Immature natural killer cell (primary cell): ENCODE data around the gene SMCR8. TPM values are rescaled to one million over a fixed set of nuclear protein-coding genes. Genes with fewer than 3 reads are reported as not detected.
"Not testable (repeated sequence)": the region's sequence is repeated elsewhere in the genome, so short reads cannot be mapped to it uniquely, and the experiment has no call there.

ENCODE experiments used
- DNase-seq, 3 donors: peaks; one replicate each; pipeline ENCODE4 v3.0.0; 2022; ENCODE audit warnings: mixed read lengths in 1 of 3
- H3K27ac Mint-ChIP-seq, 6 donors: one replicate each; pipeline ENCODE4 v1.8.0; 2020; ENCODE audit warnings: mixed read lengths in 6 of 6, mild to moderate bottlenecking in 5 of 6, inconsistent platforms in 4 of 6, moderate library complexity in 3 of 6
- H3K27me3 Mint-ChIP-seq, 3 donors: one replicate each; pipeline ENCODE4 v1.8.0; 2020 to 2021; ENCODE audit warnings: low read depth in 3 of 3, mild to moderate bottlenecking in 3 of 3, mixed read lengths in 3 of 3, moderate library complexity in 3 of 3, inconsistent platforms in 1 of 3
- H3K36me3 Mint-ChIP-seq, 3 donors: one replicate each; pipeline ENCODE4 v1.8.0; 2020; ENCODE audit warnings: mixed read lengths in 3 of 3, inconsistent platforms in 2 of 3, mild to moderate bottlenecking in 2 of 3
- H3K4me1 Mint-ChIP-seq, 2 donors: one replicate each; pipeline ENCODE4 v1.8.0; 2020; ENCODE audit warnings: inconsistent platforms in 2 of 2, mild to moderate bottlenecking in 2 of 2, mixed read lengths in 2 of 2, moderate library complexity in 1 of 2
- H3K4me3 Mint-ChIP-seq, 5 donors: one replicate each; pipeline ENCODE4 v1.8.0; 2020; ENCODE audit warnings: mild to moderate bottlenecking in 5 of 5, mixed read lengths in 5 of 5, inconsistent platforms in 3 of 5, moderate library complexity in 3 of 5
- H3K9me3 Mint-ChIP-seq, 6 donors: one replicate each; pipeline ENCODE4 v1.8.0; 2020; ENCODE audit warnings: mild to moderate bottlenecking in 6 of 6, mixed read lengths in 6 of 6, inconsistent platforms in 4 of 6, moderate library complexity in 3 of 6
- polyA plus RNA-seq, 3 donors: library from polyadenylated mRNA; unstranded; fragments of 300-500 nt; fragmentation: Illumina TruSeq; gene quantifications; one replicate each; pipeline ENCODE4 v1.2.3, GENCODE V29; 2021

The SMCR8 gene
- polyA plus RNA-seq, result 1 to 10 TPM in 2 of 3 donors, under 1 TPM in 1; 0.02 to 3.6 (median 1.5) TPM

GRCh38 chr17:18314731-18315561 is at the start of gene SMCR8, which contains the start of gene TOP3A:
Gene SMCR8, plus strand, starts transcription at chr17:18315293. Its CDS starts 497 bp downstream, at chr17:18315790.
Gene TOP3A, minus strand, starts transcription at chr17:18314994. Its CDS starts 216 bp downstream, at chr17:18314778.
- H3K4me3 Mint-ChIP-seq, result peak within 1 kb of the TSS; percentile 86 to 99 (median 91)
- peaks cover 0 to 18% (median 6%) of the 10 kb centered on the region in 3 donors for H3K36me3 Mint-ChIP-seq
- peaks cover 0 to 9% (median 6%) of the 10 kb centered on the region in 3 donors for H3K27me3 Mint-ChIP-seq
- peak within 1 kb of the TSS; percentile 91 to 100 (median 96) for H3K27ac Mint-ChIP-seq
- H3K4me1 Mint-ChIP-seq, result peaks cover 81 to 87% of the 10 kb centered on the region in 2 donors
- no peaks in the 10 kb centered on the region for H3K9me3 Mint-ChIP-seq
- peak; percentile 96 for DNase-seq

GRCh38 chr17:18267366-18267765 is 47.7 kb upstream of the SMCR8 start:
- H3K9me3 Mint-ChIP-seq, result no peaks in the 10 kb centered on the region
- H3K27ac Mint-ChIP-seq, result peak overlapping the region in 1 of 6 donors; percentile 61
- peak overlapping the region in 1 of 5 donors; percentile 12 for H3K4me3 Mint-ChIP-seq
- H3K27me3 Mint-ChIP-seq, result peaks cover 0 to 3% (median 2%) of the 10 kb centered on the region in 3 donors
- DNase-seq, result peak in 1 of 3 donors; percentile 32
- peaks cover 18 to 22% of the 10 kb centered on the region in 2 donors for H3K4me1 Mint-ChIP-seq
- H3K36me3 Mint-ChIP-seq, result peaks cover 0 to 4% (median 4%) of the 10 kb centered on the region in 3 donors

GRCh38 chr17:18267927-18268711 is 47.0 kb upstream of the SMCR8 start:
- Mint-ChIP-seq H3K36me3 (peaks cover 0 to 7% (median 5%) of the 10 kb centered on the region in 3 donors), H3K9me3 (no peaks in the 10 kb centered on the region), H3K27me3 (peaks cover 0 to 3% (median 2%) of the 10 kb centered on the region in 3 donors), H3K4me3 (peak overlapping the region in 1 of 5 donors; percentile 29), H3K4me1 (peaks cover 18 to 22% of the 10 kb centered on the region in 2 donors), H3K27ac (peak overlapping the region in 2 of 6 donors; percentile 50 to 51)
- peak in 2 of 3 donors; percentile 13 to 26 for DNase-seq

GRCh38 chr17:18270046-18270931 is 44.8 kb upstream of the SMCR8 start:
- Mint-ChIP-seq H3K27ac (no peak overlapping the region), H3K36me3 (peaks cover 0 to 6% (median 4%) of the 10 kb centered on the region in 3 donors), H3K27me3 (peaks cover 0 to 3% (median 2%) of the 10 kb centered on the region in 3 donors), H3K4me3 (no peak overlapping the region), H3K9me3 (no peaks in the 10 kb centered on the region), H3K4me1 (peaks cover 18 to 19% of the 10 kb centered on the region in 2 donors)
- no peak for DNase-seq

- Mint-ChIP-seq H3K27me3 (no peaks in the 10 kb centered on the region), H3K36me3 (peaks cover 0 to 22% (median 7%) of the 10 kb centered on the region in 3 donors), H3K4me1 (no peaks in the 10 kb centered on the region), H3K9me3 (no peaks in the 10 kb centered on the region), H3K4me3 (no peak overlapping the region), H3K27ac (no peak overlapping the region)
- no peak for DNase-seq
Observed at GRCh38 chr17:18277076-18277475, 38.0 kb upstream of the SMCR8 start.

- H3K4me3 Mint-ChIP-seq, result no peak overlapping the region
- H3K27me3 Mint-ChIP-seq, result peaks cover 0 to 2% (median 0%) of the 10 kb centered on the region in 3 donors
- H3K27ac Mint-ChIP-seq, result no peak overlapping the region
- no peaks in the 10 kb centered on the region for H3K9me3 Mint-ChIP-seq
- peaks cover 5 to 22% (median 6%) of the 10 kb centered on the region in 3 donors for H3K36me3 Mint-ChIP-seq
- DNase-seq, result no peak
- H3K4me1 Mint-ChIP-seq, result no peaks in the 10 kb centered on the region
Observed at GRCh38 chr17:18278867-18279266, 36.2 kb upstream of the SMCR8 start.

- H3K9me3 Mint-ChIP-seq, result no peaks in the 10 kb centered on the region
- no peaks in the 10 kb centered on the region for H3K4me1 Mint-ChIP-seq
- no peak overlapping the region for H3K4me3 Mint-ChIP-seq
- peaks cover 0 to 2% (median 0%) of the 10 kb centered on the region in 3 donors for H3K27me3 Mint-ChIP-seq
- H3K36me3 Mint-ChIP-seq, result peaks cover 10 to 29% (median 10%) of the 10 kb centered on the region in 3 donors
- H3K27ac Mint-ChIP-seq, result no peak overlapping the region
- DNase-seq, result no peak
Observed at GRCh38 chr17:18280249-18280648, 34.8 kb upstream of the SMCR8 start.

- H3K27me3 Mint-ChIP-seq, result peaks cover 0 to 2% (median 0%) of the 10 kb centered on the region in 3 donors
Observed at GRCh38 chr17:18280766-18281371, 34.2 kb upstream of the SMCR8 start.

GRCh38 chr17:18281788-18282187 is 33.3 kb upstream of the SMCR8 start:
- Mint-ChIP-seq H3K36me3 (peaks cover 10 to 29% (median 10%) of the 10 kb centered on the region in 3 donors), H3K4me1 (no peaks in the 10 kb centered on the region), H3K27ac (no peak overlapping the region), H3K4me3 (no peak overlapping the region), H3K27me3 (peaks cover 0 to 2% (median 0%) of the 10 kb centered on the region in 3 donors), H3K9me3 (no peaks in the 10 kb centered on the region)
- DNase-seq, result no peak

More at GRCh38 chr17:18280766-18281371, 34.2 kb upstream of the SMCR8 start:
- Mint-ChIP-seq H3K36me3 (peaks cover 10 to 33% (median 10%) of the 10 kb centered on the region in 3 donors), H3K9me3 (no peaks in the 10 kb centered on the region), H3K4me1 (no peaks in the 10 kb centered on the region), H3K4me3 (no peak overlapping the region), H3K27ac (no peak overlapping the region)
- no peak for DNase-seq

GRCh38 chr17:18285296-18285695 is 29.8 kb upstream of the SMCR8 start:
- no peak for DNase-seq
- peaks cover 0 to 2% (median 0%) of the 10 kb centered on the region in 3 donors for H3K27me3 Mint-ChIP-seq
- H3K4me3 Mint-ChIP-seq, result no peak overlapping the region
- H3K4me1 Mint-ChIP-seq, result no peaks in the 10 kb centered on the region
- no peaks in the 10 kb centered on the region for H3K9me3 Mint-ChIP-seq
- peak overlapping the region in 1 of 6 donors; percentile 28 for H3K27ac Mint-ChIP-seq
- peaks cover 14 to 38% (median 15%) of the 10 kb centered on the region in 3 donors for H3K36me3 Mint-ChIP-seq

GRCh38 chr17:18291718-18292540 is 23.2 kb upstream of the SMCR8 start:
- no peaks in the 10 kb centered on the region for H3K27me3 Mint-ChIP-seq
- H3K36me3 Mint-ChIP-seq, result peaks cover 5 to 26% (median 7%) of the 10 kb centered on the region in 3 donors
- H3K4me1 Mint-ChIP-seq, result no peaks in the 10 kb centered on the region
- no peaks in the 10 kb centered on the region for H3K9me3 Mint-ChIP-seq
- no peak for DNase-seq
- H3K4me3 Mint-ChIP-seq, result no peak overlapping the region
- peak overlapping the region in 1 of 6 donors; percentile 61 for H3K27ac Mint-ChIP-seq

- not testable (repeated sequence) for H3K27ac Mint-ChIP-seq, H3K4me1 Mint-ChIP-seq, H3K27me3 Mint-ChIP-seq, DNase-seq, H3K4me3 Mint-ChIP-seq, H3K9me3 Mint-ChIP-seq
- peaks cover 5 to 31% (median 18%) of the 10 kb centered on the region in 3 donors for H3K36me3 Mint-ChIP-seq
Observed at GRCh38 chr17:18298061-18298460, 17.0 kb upstream of the SMCR8 start.
